Psoas muscle (tissue), 8 donors: ENCODE results near the gene EEF1AKMT1. TPM values are rescaled to one million over a fixed set of nuclear protein-coding genes. Genes with fewer than 3 reads are reported as not detected.

Source experiments
- ATAC-seq, 4 donors: fragments of 200-7000 bp; cut with Tn5 transposase; one replicate each; pipeline ENCODE4 v1.9.1; 2020; ENCODE audit warnings: moderate library complexity in 3 of 4, mild to moderate bottlenecking in 2 of 4
- DNase-seq, 2 donors: peaks; one replicate each; pipeline ENCODE4 v3.0.0-alpha.2; 2020
- H3K27ac ChIP-seq: fragments of 200-600 bp; one replicate; pipeline ENCODE4 v1.8.0; 2022
- H3K27me3 ChIP-seq, 3 donors: fragments of 200-600 bp in 1 of 3; one replicate each; pipeline versions ENCODE4 v1.6.1 to v1.8.0; 2013 to 2022; ENCODE audit warnings: low read length in 2 of 3, mild to moderate bottlenecking in 2 of 3, moderate library complexity in 1 of 3; ENCODE audit not compliant: insufficient read depth in 3 of 3
- H3K36me3 ChIP-seq, 2 donors: fragments of 200-600 bp in 1 of 2; one replicate each; pipeline versions ENCODE4 v1.6.1 to v1.8.0; 2013 to 2022; ENCODE audit warnings: low read depth in 1 of 2, mild to moderate bottlenecking in 1 of 2, moderate library complexity in 1 of 2; ENCODE audit not compliant: insufficient read depth in 1 of 2
- H3K4me1 ChIP-seq: fragments of 200-600 bp; one replicate; pipeline ENCODE4 v1.8.0; 2022
- H3K4me3 ChIP-seq: fragments of 200-600 bp; one replicate; pipeline ENCODE4 v1.8.0; 2022; ENCODE audit warnings: mild to moderate bottlenecking
- H3K9me3 ChIP-seq: fragments of 200-600 bp; one replicate; pipeline ENCODE4 v1.8.0; 2022
- CTCF ChIP-seq: fragments of 200-600 bp; IDR thresholded peaks from one replicate; pipeline ENCODE4 v1.8.0; 2022; ENCODE audit warnings: antibody characterized with exemption
- WGBS, 3 donors: extraction: QIAGEN DNeasy Blood & Tissue Kit; methylation state at CpG; one replicate each; pipeline versions ENCODE4 v1.1.6 to v1.1.7; 2013; 5-methylcytosine and 5-hydroxymethylcytosine counted together
- intact Hi-C, 2 donors: fragments of 100-400 bp; cut with DNase I; formaldehyde crosslinking; loops; one replicate each; pipeline versions ENCODE4 v1.11.0 to v1.14.2; 2022
- polyA plus RNA-seq, 3 donors: library from polyadenylated mRNA; stranded (reverse); fragments of 200-250 nt; gene quantifications; one replicate each; pipeline ENCODE4 v1.2.3, GENCODE V29; 2013
- total RNA-seq, 4 donors: library from RNA; stranded (reverse); fragmentation: NEBNext Ultra II Directional in 2 of 4; extraction: Animal tissue kit (Norgen Biotek cat#: 25700) in 2 of 4; gene quantifications; one replicate each; pipeline versions ENCODE4 v1.2.1 to v1.2.4, GENCODE V29; 2021 to 2023
- donor health status: healthy with polysubstance abuse.
- donor health status: DM: no; HTN: no; CAD: no; lungs with moderate emphysema.
- donor health status: Bipolar disorder and iron deficiency.
- donor health status: healthy.
- donor health status: DM: yes; HTN: yes; CAD: no.
- donor health status: DM: no; HTN: no; CAD: no.
- donor health status: DM: no; HTN: no; CAD: no.
- donor health status: DM: yes; HTN: yes; CAD: no.

Gene EEF1AKMT1
- total and polyA plus RNA-seq, 7 donors: 5.1 to 9.9 (median 8.2) TPM

- Histone ChIP-seq H3K36me3 (no peaks in the 10 kb centered on the region), H3K27me3 (peaks cover 0 to 8% (median 0%) of the 10 kb centered on the region in 3 donors), H3K4me3 (peak overlapping the region; percentile 67), H3K9me3 (no peaks in the 10 kb centered on the region), H3K27ac (peak overlapping the region; percentile 79), H3K4me1 (peaks cover 8% of the 10 kb centered on the region)
- 29 to 38% (median 33%) methylated on average over 13 of the region's 13 CpGs for WGBS, 3 donors
- ATAC-seq: peak; percentile 27 to 55 (median 34)
- TF ChIP-seq CTCF: no peak
- peak in 1 of 2 donors; percentile 76 for DNase-seq
- intact Hi-C loops: loop anchor here in 1 of 2 donors (5.0 kb wide), 1 partner anchor 53 kb away; the partner anchor contains the start of gene EEF1AKMT1
Observed at GRCh38 chr13:20719783-20720182, 54.0 kb downstream of the EEF1AKMT1 start.

GRCh38 chr13:20718958-20719566, 54.7 kb downstream of the EEF1AKMT1 start:
- 81 to 93% (median 84%) methylated on average over 12 of the region's 12 CpGs for WGBS, 3 donors
- Histone ChIP-seq H3K27ac (peak overlapping the region; percentile 79), H3K36me3 (no peaks in the 10 kb centered on the region), H3K4me3 (no peak overlapping the region), H3K9me3 (no peaks in the 10 kb centered on the region), H3K27me3 (peaks cover 0 to 8% (median 0%) of the 10 kb centered on the region in 3 donors), H3K4me1 (peaks cover 8% of the 10 kb centered on the region)
- ATAC-seq (no peak), DNase-seq (no peak)
- TF ChIP-seq CTCF: no peak
- intact Hi-C loops: no loop called here

GRCh38 chr13:20717581-20718542, 55.9 kb downstream of the EEF1AKMT1 start:
- peak; percentile 41 to 60 (median 48) for ATAC-seq
- DNase-seq: peak in 1 of 2 donors; percentile 60
- H3K27me3 ChIP-seq: peaks cover 0 to 8% (median 0%) of the 10 kb centered on the region in 3 donors
- H3K36me3 ChIP-seq: no peaks in the 10 kb centered on the region
- H3K9me3 ChIP-seq: no peaks in the 10 kb centered on the region
- no peak for TF ChIP-seq CTCF
- intact Hi-C loops: no loop called here
- H3K27ac ChIP-seq: peak overlapping the region; percentile 91
- peaks cover 8% of the 10 kb centered on the region for H3K4me1 ChIP-seq
- 57 to 61% (median 61%) methylated on average over 44 of the region's 44 CpGs for WGBS, 3 donors
- H3K4me3 ChIP-seq: peak overlapping the region; percentile 65

GRCh38 chr13:20716951-20717350, 56.8 kb downstream of the EEF1AKMT1 start:
- Histone ChIP-seq H3K4me3 (peak overlapping the region; percentile 65), H3K9me3 (no peaks in the 10 kb centered on the region), H3K36me3 (no peaks in the 10 kb centered on the region), H3K27ac (peak overlapping the region; percentile 91), H3K4me1 (peaks cover 3% of the 10 kb centered on the region), H3K27me3 (peaks cover 0 to 6% (median 0%) of the 10 kb centered on the region in 3 donors)
- ATAC-seq: peak; percentile 46 to 64 (median 52)
- 21 to 28% (median 27%) methylated on average over 15 of the region's 15 CpGs for WGBS, 3 donors
- peak; percentile 53 to 79 for DNase-seq
- no peak for TF ChIP-seq CTCF
- intact Hi-C loops: no loop called here
